CD14-positive monocyte (primary cell): ENCODE data around the gene MAP3K20. TPM values are rescaled to one million over a fixed set of nuclear protein-coding genes. Genes with fewer than 3 reads are reported as not detected.

Experiments used
- DNase-seq, 3 donors: peaks; one replicate each; pipeline ENCODE4 v3.0.0-alpha.2; 2011 to 2022
- H2AFZ ChIP-seq: 2 replicates; pipeline ENCODE4 v1.6.0; 2012; ENCODE audit warnings: mild to moderate bottlenecking, low read depth, low read length, inconsistent platforms; ENCODE audit not compliant: insufficient read depth, poor library complexity, severe bottlenecking
- H3K27ac ChIP-seq, 2 donors: 1 replicate in 1 of 2; 2 replicates in 1 of 2; pipeline ENCODE4 v1.5.1; 2012 to 2013; ENCODE audit warnings: low read length in 2 of 2, control low read depth in 1 of 2, inconsistent platforms in 1 of 2, low read depth in 1 of 2, mild to moderate bottlenecking in 1 of 2
- H3K27me3 ChIP-seq, 2 donors: one replicate each; pipeline versions ENCODE4 v1.6.0 to v1.6.1; 2011 to 2013; ENCODE audit warnings: low read length in 2 of 2; ENCODE audit not compliant: control insufficient read depth in 2 of 2, insufficient read depth in 2 of 2
- H3K36me3 ChIP-seq, 2 donors: replicated peaks in 1 of 2; 1 replicate in 1 of 2; 2 replicates in 1 of 2; pipeline versions ENCODE4 v1.5.1 to v1.6.1; 2012 to 2013; ENCODE audit warnings: low read length in 2 of 2, control low read depth in 1 of 2, inconsistent platforms in 1 of 2, mild to moderate bottlenecking in 1 of 2; ENCODE audit not compliant: insufficient read depth in 2 of 2, control insufficient read depth in 1 of 2
- H3K4me1 ChIP-seq, 2 donors: 1 replicate in 1 of 2; 2 replicates in 1 of 2; pipeline versions ENCODE4 v1.5.1 to v1.6.1; 2012 to 2013; ENCODE audit warnings: low read length in 2 of 2, control low read depth in 1 of 2, inconsistent platforms in 1 of 2, mild to moderate bottlenecking in 1 of 2, moderate library complexity in 1 of 2; ENCODE audit not compliant: insufficient read depth in 2 of 2, control insufficient read depth in 1 of 2
- H3K4me2 ChIP-seq: replicated peaks from 2 replicates; pipeline ENCODE3; 2012; ENCODE audit warnings: low read length, moderate library complexity, mild to moderate bottlenecking; ENCODE audit not compliant: poor library complexity, severe bottlenecking; ENCODE audit errors: extremely low read depth
- H3K4me3 ChIP-seq, 3 experiments: fragments of 200-600 bp in 1 of 3; sonication (generic) in 1 of 3; replicated peaks in 1 of 3; 1 replicate in 2 of 3; 2 replicates in 1 of 3; pipeline ENCODE4 v1.5.1; 2011 to 2013; ENCODE audit warnings: low read length in 3 of 3, mild to moderate bottlenecking in 3 of 3, control low read depth in 2 of 3, low read depth in 2 of 3, inconsistent platforms in 1 of 3, moderate library complexity in 1 of 3
- H3K79me2 ChIP-seq: 2 replicates; pipeline ENCODE4 v1.6.0; 2012; ENCODE audit warnings: mild to moderate bottlenecking, control low read depth, inconsistent platforms, low read length, moderate library complexity; ENCODE audit not compliant: insufficient read depth
- H3K9ac ChIP-seq: 2 replicates; pipeline ENCODE4 v1.6.0; 2017; ENCODE audit warnings: low read length, mild to moderate bottlenecking; ENCODE audit not compliant: insufficient read depth, poor library complexity, severe bottlenecking
- H3K9me3 ChIP-seq, 2 donors: replicated peaks in 1 of 2; 1 replicate in 1 of 2; 2 replicates in 1 of 2; pipeline versions ENCODE4 v1.5.1 to v1.6.1; 2012 to 2013; ENCODE audit warnings: low read length in 2 of 2, control low read depth in 1 of 2; ENCODE audit not compliant: control insufficient read depth in 1 of 2, insufficient read depth in 1 of 2
- H4K20me1 ChIP-seq: 2 replicates; pipeline ENCODE4 v1.6.0; 2012; ENCODE audit warnings: mild to moderate bottlenecking, low read length, control low read depth, moderate library complexity; ENCODE audit not compliant: insufficient read depth
- H3K27ac Mint-ChIP-seq, 7 donors: one replicate each; pipeline ENCODE4 v1.8.0; 2020; ENCODE audit warnings: mild to moderate bottlenecking in 7 of 7, mixed read lengths in 7 of 7, moderate library complexity in 6 of 7, inconsistent platforms in 2 of 7
- H3K27me3 Mint-ChIP-seq, 3 donors: one replicate each; pipeline ENCODE4 v1.8.0; 2021 to 2022; ENCODE audit warnings: low read depth in 3 of 3, mild to moderate bottlenecking in 3 of 3, mixed read lengths in 3 of 3, moderate library complexity in 3 of 3, inconsistent platforms in 1 of 3
- H3K36me3 Mint-ChIP-seq, 2 donors: one replicate each; pipeline ENCODE4 v1.8.0; 2020; ENCODE audit warnings: mixed read lengths in 2 of 2, inconsistent platforms in 1 of 2, mild to moderate bottlenecking in 1 of 2
- H3K4me1 Mint-ChIP-seq: one replicate; pipeline ENCODE4 v1.8.0; 2020; ENCODE audit warnings: mild to moderate bottlenecking, mixed read lengths
- H3K4me3 Mint-ChIP-seq, 2 donors: one replicate each; pipeline ENCODE4 v1.8.0; 2020; ENCODE audit warnings: mild to moderate bottlenecking in 2 of 2, mixed read lengths in 2 of 2, moderate library complexity in 1 of 2
- H3K9me3 Mint-ChIP-seq, 7 donors: one replicate each; pipeline ENCODE4 v1.8.0; 2020 to 2022; ENCODE audit warnings: mixed read lengths in 7 of 7, mild to moderate bottlenecking in 6 of 7, moderate library complexity in 6 of 7, inconsistent platforms in 2 of 7
- whole genome bisulfite sequencing: methylation state at CpG from one replicate; pipeline ENCODE4 v1.1.5; 2013; ENCODE audit warnings: missing lambda C conversion rate; ENCODE audit not compliant: insufficient coverage; 5-methylcytosine and 5-hydroxymethylcytosine counted together
- intact Hi-C, 2 donors: fragments of 100-400 bp; cut with micrococcal nuclease; formaldehyde crosslinking; loops; one replicate each; pipeline versions ENCODE4 v1.15.0 to v1.15.1; 2023
- polyA plus RNA-seq, 3 donors: library from polyadenylated mRNA; depleted of rRNA in 1 of 3; unstranded in 2 of 3; stranded (reverse) in 1 of 3; fragments of 300-500 nt in 2 of 3; fragments of >200 nt in 1 of 3; fragmentation: Illumina TruSeq in 2 of 3; gene quantifications; 1 replicate in 2 of 3; 2 replicates in 1 of 3; pipeline ENCODE4 v1.2.3, GENCODE V29; 2012 to 2021
- TF ChIP-seq, protein P1 (sequence below): fragments of 200-600 bp; IDR thresholded peaks from one replicate; pipeline ENCODE4 v1.8.0; 2022; ENCODE audit warnings: antibody characterized with exemption, mild to moderate bottlenecking

Gene MAP3K20
- polyA plus RNA-seq, 3 donors = 14.3 to 30.7 (median 21.6) TPM

DNA sequence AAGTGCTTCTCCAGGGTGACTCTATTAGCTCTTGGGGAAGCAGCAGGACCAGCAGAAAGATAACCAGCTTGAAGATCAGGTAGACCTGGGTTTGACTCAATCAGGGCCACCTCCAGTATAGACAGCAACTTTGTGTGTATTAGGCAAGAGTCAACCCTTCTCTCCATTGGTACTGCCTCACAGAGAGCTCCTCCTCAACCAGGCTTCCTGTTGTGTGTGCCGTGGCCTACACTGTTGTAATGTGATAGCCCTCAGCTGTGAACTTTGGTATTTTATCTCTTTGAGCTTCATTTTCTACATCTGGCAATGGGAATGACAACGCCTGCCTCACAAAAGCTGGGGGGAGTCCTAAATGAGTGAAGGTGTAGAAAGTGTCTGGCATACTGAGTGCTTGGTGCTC lies 17.0 kb upstream of the MAP3K20 start:
- WGBS = 100% methylated on average over 1 of the region's 2 CpGs
- Histone ChIP-seq H3K27ac (peak overlapping the region in 1 of 2 donors; percentile 82), H3K9ac (no peak overlapping the region), H4K20me1 (no peaks in the 10 kb centered on the region), H3K4me3 (peak overlapping the region in 1 of 3 experiments; percentile 58), H3K9me3 (no peaks in the 10 kb centered on the region), H3K4me2 (peak overlapping the region; percentile 52), H3K4me1 (peaks cover 41 to 48% of the 10 kb centered on the region in 2 donors), H3K36me3 (no peaks in the 10 kb centered on the region), H2AFZ (peak overlapping the region; percentile 60), H3K79me2 (no peaks in the 10 kb centered on the region), H3K27me3 (no peaks in the 10 kb centered on the region)
- H3K4me3 Mint-ChIP-seq = peak overlapping the region in 1 of 2 donors; percentile 55
- DNase-seq = peak in 1 of 3 donors; percentile 35
- H3K27ac Mint-ChIP-seq = peak overlapping the region; percentile 80 to 94 (median 90)
- peaks cover 0 to 2% of the 10 kb centered on the region in 2 donors for H3K36me3 Mint-ChIP-seq
- TF ChIP-seq, protein P1, sequence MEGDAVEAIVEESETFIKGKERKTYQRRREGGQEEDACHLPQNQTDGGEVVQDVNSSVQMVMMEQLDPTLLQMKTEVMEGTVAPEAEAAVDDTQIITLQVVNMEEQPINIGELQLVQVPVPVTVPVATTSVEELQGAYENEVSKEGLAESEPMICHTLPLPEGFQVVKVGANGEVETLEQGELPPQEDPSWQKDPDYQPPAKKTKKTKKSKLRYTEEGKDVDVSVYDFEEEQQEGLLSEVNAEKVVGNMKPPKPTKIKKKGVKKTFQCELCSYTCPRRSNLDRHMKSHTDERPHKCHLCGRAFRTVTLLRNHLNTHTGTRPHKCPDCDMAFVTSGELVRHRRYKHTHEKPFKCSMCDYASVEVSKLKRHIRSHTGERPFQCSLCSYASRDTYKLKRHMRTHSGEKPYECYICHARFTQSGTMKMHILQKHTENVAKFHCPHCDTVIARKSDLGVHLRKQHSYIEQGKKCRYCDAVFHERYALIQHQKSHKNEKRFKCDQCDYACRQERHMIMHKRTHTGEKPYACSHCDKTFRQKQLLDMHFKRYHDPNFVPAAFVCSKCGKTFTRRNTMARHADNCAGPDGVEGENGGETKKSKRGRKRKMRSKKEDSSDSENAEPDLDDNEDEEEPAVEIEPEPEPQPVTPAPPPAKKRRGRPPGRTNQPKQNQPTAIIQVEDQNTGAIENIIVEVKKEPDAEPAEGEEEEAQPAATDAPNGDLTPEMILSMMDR = no peak
- intact Hi-C loops = no loop called here
- peaks cover 48% of the 10 kb centered on the region for H3K4me1 Mint-ChIP-seq
- H3K9me3 Mint-ChIP-seq = peaks cover 0 to 2% (median 0%) of the 10 kb centered on the region in 7 donors
- peaks cover 0 to 6% (median 0%) of the 10 kb centered on the region in 3 donors for H3K27me3 Mint-ChIP-seq

DNA sequence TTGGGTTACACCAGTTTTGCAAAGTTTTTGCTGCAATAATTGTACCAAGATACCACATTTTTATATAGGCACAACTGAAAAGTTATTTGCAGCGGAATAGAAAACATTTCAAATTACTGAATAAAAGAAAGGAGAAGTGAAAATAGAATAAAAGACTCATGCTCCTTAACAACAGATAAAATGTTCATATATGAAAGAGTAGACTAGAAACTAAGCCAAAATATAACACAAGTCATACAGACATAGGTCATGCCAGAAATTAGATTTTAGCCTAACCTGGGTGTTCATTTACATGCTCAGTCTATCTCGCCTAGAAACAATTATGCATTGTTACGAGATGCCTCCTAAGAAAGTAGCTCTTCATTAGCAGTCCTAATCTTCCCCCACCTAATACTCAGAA lies 16.4 kb upstream of the MAP3K20 start:
- DNase-seq = peak in 1 of 3 donors; percentile 20
- 100% methylated on average over 1 of the region's 3 CpGs for WGBS
- Histone ChIP-seq H3K27ac (peak overlapping the region in 1 of 2 donors; percentile 82), H3K27me3 (no peaks in the 10 kb centered on the region), H2AFZ (no peak overlapping the region), H3K4me1 (peaks cover 41 to 48% of the 10 kb centered on the region in 2 donors), H3K9me3 (no peaks in the 10 kb centered on the region), H4K20me1 (no peaks in the 10 kb centered on the region), H3K79me2 (no peaks in the 10 kb centered on the region), H3K9ac (no peak overlapping the region), H3K4me3 (peak overlapping the region in 1 of 3 experiments; percentile 58), H3K4me2 (peak overlapping the region; percentile 52), H3K36me3 (no peaks in the 10 kb centered on the region)
- peaks cover 0 to 2% of the 10 kb centered on the region in 2 donors for H3K36me3 Mint-ChIP-seq
- no peak overlapping the region for H3K4me3 Mint-ChIP-seq
- H3K27ac Mint-ChIP-seq = peak overlapping the region; percentile 80 to 94 (median 92)
- TF ChIP-seq, protein P1 = no peak
- H3K27me3 Mint-ChIP-seq = peaks cover 0 to 6% (median 0%) of the 10 kb centered on the region in 3 donors
- intact Hi-C loops = no loop called here
- peaks cover 0 to 2% (median 0%) of the 10 kb centered on the region in 7 donors for H3K9me3 Mint-ChIP-seq
- peaks cover 48% of the 10 kb centered on the region for H3K4me1 Mint-ChIP-seq
